SU-DHL-6 (cell line): Measurements from ENCODE around the gene CXCR6.

ENCODE experiments used
- H2AFZ ChIP-seq: fragments of 200-600 bp; sonication (generic); 2 replicates; pipeline ENCODE4 v1.6.1; 2014; ENCODE audit warnings: low read depth, mild to moderate bottlenecking, moderate library complexity, mixed read lengths, antibody characterized with exemption, low read length; ENCODE audit not compliant: severe bottlenecking
- H3F3A ChIP-seq: fragments of 200-600 bp; shearing (Covaris generic); 2 replicates; pipeline ENCODE4 v1.6.0; 2016; ENCODE audit warnings: antibody characterized with exemption, mild to moderate bottlenecking; ENCODE audit not compliant: insufficient read depth
- H3K27ac ChIP-seq: fragments of 200-600 bp; sonication (generic); 2 replicates; pipeline ENCODE4 v1.5.1; 2016; ENCODE audit warnings: low read depth, mild to moderate bottlenecking, low read length, moderate library complexity, mixed read lengths
- H3K27me3 ChIP-seq: fragments of 200-600 bp; sonication (generic), shearing (Covaris generic); 2 replicates; pipeline ENCODE4 v1.6.0; 2014; ENCODE audit warnings: mild to moderate bottlenecking, low read length
- H3K36me3 ChIP-seq: fragments of 200-600 bp; sonication (generic); 2 replicates; pipeline ENCODE4 v1.6.1; 2014; ENCODE audit warnings: mild to moderate bottlenecking, low read length, mixed read lengths
- H3K4me2 ChIP-seq: fragments of 300-600, 200-600 bp; shearing (Covaris generic), sonication (generic); 2 replicates; pipeline ENCODE4 v1.6.0; 2014; ENCODE audit warnings: low read length, low read depth, mild to moderate bottlenecking; ENCODE audit not compliant: poor library complexity, severe bottlenecking
- H3K4me3 ChIP-seq: fragments of 200-600 bp; sonication (generic); 2 replicates; pipeline ENCODE4 v1.5.1; 2014; ENCODE audit warnings: antibody characterized with exemption, low read length, mild to moderate bottlenecking, mixed read lengths; ENCODE audit not compliant: insufficient read depth, poor library complexity, severe bottlenecking
- H3K79me2 ChIP-seq: fragments of 200-600 bp; sonication (generic); 2 replicates; pipeline ENCODE4 v1.6.1; 2014; ENCODE audit warnings: mild to moderate bottlenecking, low read length, moderate library complexity; ENCODE audit not compliant: insufficient read depth
- H3K9ac ChIP-seq: fragments of 200-600 bp; sonication (generic); 2 replicates; pipeline ENCODE4 v1.7.0; 2014; ENCODE audit warnings: mild to moderate bottlenecking, low read length
- H3K9me2 ChIP-seq: fragments of 200-600 bp; sonication (generic); replicated peaks from 2 replicates; pipeline ENCODE4 v1.6.1; 2014; ENCODE audit warnings: low read length; ENCODE audit not compliant: insufficient read depth
- H3K9me3 ChIP-seq: fragments of 200-600 bp; sonication (generic); 2 replicates; pipeline ENCODE4 v1.6.1; 2014; ENCODE audit warnings: low read length, mixed read lengths; ENCODE audit not compliant: insufficient read depth
- H4K20me1 ChIP-seq: fragments of 200-600 bp; sonication (generic); 2 replicates; pipeline ENCODE4 v1.6.1; 2014; ENCODE audit warnings: low read depth, mild to moderate bottlenecking, antibody characterized with exemption, low read length, moderate library complexity, mixed read lengths
- EZH2phosphoT487 ChIP-seq: fragments of 200-600 bp; sonication (generic), shearing (Covaris generic); conservative IDR thresholded peaks from 2 replicates; pipeline ENCODE4 v1.6.1; 2018; ENCODE audit warnings: mild to moderate bottlenecking, antibody characterized with exemption, low read length, moderate library complexity, mixed read lengths
- TF ChIP-seq, protein P1 (sequence below): fragments of 200-600 bp; sonication (generic); IDR thresholded peaks from one replicate; pipeline ENCODE4 v1.5.1; 2017; ENCODE audit warnings: antibody characterized with exemption, mild to moderate bottlenecking, low read length, moderate library complexity; ENCODE audit not compliant: insufficient read depth, poor library complexity, severe bottlenecking

The CXCR6 gene

DNA sequence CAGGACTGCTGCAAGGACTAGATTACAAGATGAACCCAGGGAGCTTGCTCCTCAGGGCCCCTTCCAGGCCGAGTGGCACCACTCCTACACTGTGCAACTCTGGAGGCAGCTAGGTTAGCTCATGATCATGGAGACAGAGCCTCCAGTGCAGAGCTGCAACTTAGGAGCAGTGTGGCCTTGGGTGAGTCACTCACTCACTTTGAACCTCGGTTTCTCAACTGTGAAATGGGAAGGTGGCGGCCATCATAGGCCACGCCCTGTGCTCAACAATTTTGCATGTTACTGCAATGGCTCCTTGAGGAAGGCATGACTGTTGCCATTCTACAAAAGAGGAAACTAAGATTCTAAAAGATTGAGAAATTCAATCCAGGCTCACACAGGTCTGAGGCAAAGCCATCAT is 11.2 kb upstream of the CXCR6 start:
- no peaks in the 10 kb centered on the region for H3K9me3 ChIP-seq
- H3K79me2 ChIP-seq: no peaks in the 10 kb centered on the region
- H3K4me3 ChIP-seq: no peak overlapping the region
- H3K27me3 ChIP-seq: no peaks in the 10 kb centered on the region
- H3K9me2 ChIP-seq: no peaks in the 10 kb centered on the region
- H4K20me1 ChIP-seq: no peaks in the 10 kb centered on the region
- no peak overlapping the region for H2AFZ ChIP-seq
- H3K9ac ChIP-seq: no peak overlapping the region
- TF ChIP-seq EZH2phosphoT487: no peak
- TF ChIP-seq, protein P1, sequence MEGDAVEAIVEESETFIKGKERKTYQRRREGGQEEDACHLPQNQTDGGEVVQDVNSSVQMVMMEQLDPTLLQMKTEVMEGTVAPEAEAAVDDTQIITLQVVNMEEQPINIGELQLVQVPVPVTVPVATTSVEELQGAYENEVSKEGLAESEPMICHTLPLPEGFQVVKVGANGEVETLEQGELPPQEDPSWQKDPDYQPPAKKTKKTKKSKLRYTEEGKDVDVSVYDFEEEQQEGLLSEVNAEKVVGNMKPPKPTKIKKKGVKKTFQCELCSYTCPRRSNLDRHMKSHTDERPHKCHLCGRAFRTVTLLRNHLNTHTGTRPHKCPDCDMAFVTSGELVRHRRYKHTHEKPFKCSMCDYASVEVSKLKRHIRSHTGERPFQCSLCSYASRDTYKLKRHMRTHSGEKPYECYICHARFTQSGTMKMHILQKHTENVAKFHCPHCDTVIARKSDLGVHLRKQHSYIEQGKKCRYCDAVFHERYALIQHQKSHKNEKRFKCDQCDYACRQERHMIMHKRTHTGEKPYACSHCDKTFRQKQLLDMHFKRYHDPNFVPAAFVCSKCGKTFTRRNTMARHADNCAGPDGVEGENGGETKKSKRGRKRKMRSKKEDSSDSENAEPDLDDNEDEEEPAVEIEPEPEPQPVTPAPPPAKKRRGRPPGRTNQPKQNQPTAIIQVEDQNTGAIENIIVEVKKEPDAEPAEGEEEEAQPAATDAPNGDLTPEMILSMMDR: no peak
- no peak overlapping the region for H3K4me2 ChIP-seq
- H3K27ac ChIP-seq: no peak overlapping the region
- H3K36me3 ChIP-seq: 0 out of 2 replicates have a peak, but pooled peaks cover 5% of the 10 kb centered on the region
- no peaks in the 10 kb centered on the region for H3F3A ChIP-seq

GRCh38 chr3:45933591-45933990 is 9.7 kb upstream of the CXCR6 start:
- no peaks in the 10 kb centered on the region for H3K9me3 ChIP-seq
- no peaks in the 10 kb centered on the region for H4K20me1 ChIP-seq
- H3K27ac ChIP-seq: no peak overlapping the region
- H3K4me2 ChIP-seq: no peak overlapping the region
- H3K4me3 ChIP-seq: no peak overlapping the region
- no peaks in the 10 kb centered on the region for H3K9me2 ChIP-seq
- no peaks in the 10 kb centered on the region for H3K27me3 ChIP-seq
- H2AFZ ChIP-seq: no peak overlapping the region
- H3K79me2 ChIP-seq: no peaks in the 10 kb centered on the region
- 0 out of 2 replicates have a peak, but pooled peaks cover 5% of the 10 kb centered on the region for H3K36me3 ChIP-seq
- TF ChIP-seq, protein P1: no peak
- no peak for TF ChIP-seq EZH2phosphoT487
- H3K9ac ChIP-seq: no peak overlapping the region
- no peaks in the 10 kb centered on the region for H3F3A ChIP-seq

- TF ChIP-seq, protein P1: no peak
- no peak for TF ChIP-seq EZH2phosphoT487
- H3K9me2 ChIP-seq: no peaks in the 10 kb centered on the region
- H4K20me1 ChIP-seq: no peaks in the 10 kb centered on the region
- H3K4me3 ChIP-seq: no peak overlapping the region
- H3K9me3 ChIP-seq: no peaks in the 10 kb centered on the region
- H3K9ac ChIP-seq: no peak overlapping the region
- no peak overlapping the region for H2AFZ ChIP-seq
- H3K36me3 ChIP-seq: 0 out of 2 replicates have a peak, but pooled peaks cover 5% of the 10 kb centered on the region
- no peaks in the 10 kb centered on the region for H3F3A ChIP-seq
- H3K27ac ChIP-seq: no peak overlapping the region
- H3K79me2 ChIP-seq: no peaks in the 10 kb centered on the region
- no peaks in the 10 kb centered on the region for H3K27me3 ChIP-seq
- H3K4me2 ChIP-seq: no peak overlapping the region
Measured at GRCh38 chr3:45936261-45936660, 7.0 kb upstream of the CXCR6 start.
